Measurements from ENCODE around the gene FAXC.
"Not testable (repeated sequence)": the region's sequence is repeated elsewhere in the genome, so short reads cannot be mapped to it uniquely, and the experiment has no call there.

The FAXC gene

GRCh38 chr6:99287523-99287922 lies 62.0 kb downstream of the FAXC start:
- no peak overlapping the region for H3K4me3 ChIP-seq (ENCODE audit: low read depth, low read length)

- no peak overlapping the region for H3K4me3 ChIP-seq (ENCODE audit: low read depth, low read length)
These were observed 63.6 kb downstream of the FAXC start for GRCh38 chr6:99285881-99286280.

- no peak overlapping the region for H3K4me3 ChIP-seq (ENCODE audit: low read depth, low read length)
These were observed 66.9 kb downstream of the FAXC start for GRCh38 chr6:99282479-99283062.

GRCh38 chr6:99276747-99277146 lies 72.7 kb downstream of the FAXC start:
- no peak overlapping the region for H3K4me3 ChIP-seq (ENCODE audit: low read depth, low read length)

- H3K4me3 ChIP-seq (ENCODE audit: low read depth, low read length): no peak overlapping the region
These were observed 78.6 kb downstream of the FAXC start for GRCh38 chr6:99270826-99271225.

- no peak overlapping the region for H3K4me3 ChIP-seq (ENCODE audit: low read depth, low read length)
These were observed 79.4 kb downstream of the FAXC start for GRCh38 chr6:99270030-99270429.

- no peak overlapping the region for H3K4me3 ChIP-seq (ENCODE audit: low read depth, low read length)
These were observed 80.3 kb downstream of the FAXC start for GRCh38 chr6:99269207-99269606.

GRCh38 chr6:99266996-99267395 lies 82.5 kb downstream of the FAXC start:
- not testable (repeated sequence) for H3K4me3 ChIP-seq (ENCODE audit: low read depth, low read length)

- H3K4me3 ChIP-seq (ENCODE audit: low read depth, low read length): not testable (repeated sequence)
These were observed 84.0 kb downstream of the FAXC start for GRCh38 chr6:99265447-99265846.

GRCh38 chr6:99254616-99255550 lies 94.6 kb downstream of the FAXC start:
- no peak overlapping the region for H3K4me3 ChIP-seq (ENCODE audit: low read depth, low read length)

- H3K4me3 ChIP-seq (ENCODE audit: low read depth, low read length): no peak overlapping the region
These were observed 96.2 kb downstream of the FAXC start for GRCh38 chr6:99253271-99253670.

GRCh38 chr6:99252421-99252820 lies 97.1 kb downstream of the FAXC start:
- no peak overlapping the region for H3K4me3 ChIP-seq (ENCODE audit: low read depth, low read length)

GRCh38 chr6:99250476-99250875 lies 99.0 kb downstream of the FAXC start:
- no peak overlapping the region for H3K4me3 ChIP-seq (ENCODE audit: low read depth, low read length)

- H3K4me3 ChIP-seq (ENCODE audit: low read depth, low read length): no peak overlapping the region
These were observed 102.9 kb downstream of the FAXC start for GRCh38 chr6:99246602-99247001.

GRCh38 chr6:99241905-99242534 lies 107.5 kb downstream of the FAXC start:
- H3K4me3 ChIP-seq (ENCODE audit: low read depth, low read length): no peak overlapping the region

- H3K4me3 ChIP-seq (ENCODE audit: low read depth, low read length): no peak overlapping the region
These were observed 113.5 kb downstream of the FAXC start for GRCh38 chr6:99236010-99236409.

GRCh38 chr6:99233219-99233618 lies 116.3 kb downstream of the FAXC start:
- no peak overlapping the region for H3K4me3 ChIP-seq (ENCODE audit: low read depth, low read length)

- no peak overlapping the region for H3K4me3 ChIP-seq (ENCODE audit: low read depth, low read length)
These were observed 117.4 kb downstream of the FAXC start for GRCh38 chr6:99232056-99232455.

GRCh38 chr6:99225172-99225571 lies 124.3 kb downstream of the FAXC start:
- H3K4me3 ChIP-seq (ENCODE audit: low read depth, low read length): no peak overlapping the region

All from iPS-11a (cell line).